NCI-H345 (cell line): Measurements from ENCODE around the gene VEPH1.
"Not testable (repeated sequence)": the region's sequence is repeated elsewhere in the genome, so short reads cannot be mapped to it uniquely, and the experiment has no call there.

Experiments used
- DNase-seq: peaks from one replicate; lab custom pipeline; 2025; lab: John Stamatoyannopoulos, UW

VEPH1 gene

DNA sequence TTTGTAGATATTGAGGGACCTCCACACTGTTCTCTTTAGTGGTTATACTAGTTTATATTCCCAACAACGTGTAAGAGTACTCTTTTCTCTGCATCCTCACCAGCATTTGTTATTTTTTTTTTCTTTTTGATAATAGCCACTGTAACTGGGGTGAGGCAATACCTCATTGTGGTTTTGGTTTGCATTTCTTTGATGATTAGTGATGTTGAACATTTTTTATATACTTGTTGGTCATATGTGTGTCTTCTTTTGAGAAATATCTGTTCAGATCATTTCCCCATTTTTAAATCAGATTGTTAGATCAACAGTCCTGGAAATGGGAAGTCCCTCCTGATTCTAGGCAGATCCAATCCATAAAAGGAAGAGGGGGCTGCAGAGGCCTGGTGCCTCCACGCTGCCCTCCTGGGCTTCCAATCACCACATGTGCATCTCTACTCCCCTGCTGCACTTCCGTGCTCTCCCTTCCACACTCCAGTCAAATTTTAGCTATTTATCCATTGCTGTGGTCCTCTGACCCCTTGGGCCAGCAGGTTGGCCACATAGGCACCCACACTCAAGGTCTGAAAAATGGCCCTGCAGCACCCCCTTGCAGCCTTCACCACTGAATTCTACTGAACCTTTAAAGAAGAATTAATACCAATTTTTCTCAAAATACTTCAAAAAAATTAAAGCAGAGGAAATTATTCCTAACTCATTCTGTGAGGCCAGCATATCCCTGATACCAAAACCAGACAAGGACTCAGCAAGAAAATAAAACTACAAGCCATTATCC is 154.7 kb downstream of the VEPH1 start:
- not testable (repeated sequence) for DNase-seq

DNA sequence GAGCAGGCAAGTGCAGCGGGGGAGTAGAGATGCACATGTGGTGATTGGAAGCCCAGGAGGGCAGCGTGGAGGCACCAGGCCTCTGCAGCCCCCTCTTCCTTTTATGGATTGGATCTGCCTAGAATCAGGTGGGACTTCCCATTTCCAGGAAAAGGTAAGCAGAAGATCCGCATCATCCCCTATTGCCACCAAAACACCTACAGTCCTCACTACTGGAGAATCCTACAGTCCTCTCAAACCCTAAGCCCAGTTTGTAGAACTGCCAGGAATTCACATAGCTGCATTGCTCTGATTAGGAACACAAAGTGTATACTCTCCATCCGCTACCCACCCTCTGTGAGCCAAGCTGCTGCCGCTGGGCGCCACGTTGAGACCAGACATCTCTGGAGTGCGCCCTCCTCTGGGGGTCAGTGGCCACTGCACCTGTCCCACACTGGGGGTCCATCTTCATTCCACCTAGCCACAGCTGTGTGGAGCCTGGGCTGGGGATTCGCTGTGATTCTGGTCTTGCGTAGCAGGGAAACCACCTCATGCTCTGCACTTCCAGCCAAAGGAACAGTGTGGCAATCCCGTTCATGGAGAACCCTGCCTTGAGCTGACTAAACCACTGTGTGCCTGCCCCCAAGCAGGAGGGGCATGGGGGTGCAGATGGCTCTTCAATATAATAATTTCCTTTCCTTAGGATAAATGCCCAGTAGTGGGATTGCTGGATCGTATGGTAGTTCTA is 155.5 kb downstream of the VEPH1 start:
- DNase-seq, result no peak

DNA sequence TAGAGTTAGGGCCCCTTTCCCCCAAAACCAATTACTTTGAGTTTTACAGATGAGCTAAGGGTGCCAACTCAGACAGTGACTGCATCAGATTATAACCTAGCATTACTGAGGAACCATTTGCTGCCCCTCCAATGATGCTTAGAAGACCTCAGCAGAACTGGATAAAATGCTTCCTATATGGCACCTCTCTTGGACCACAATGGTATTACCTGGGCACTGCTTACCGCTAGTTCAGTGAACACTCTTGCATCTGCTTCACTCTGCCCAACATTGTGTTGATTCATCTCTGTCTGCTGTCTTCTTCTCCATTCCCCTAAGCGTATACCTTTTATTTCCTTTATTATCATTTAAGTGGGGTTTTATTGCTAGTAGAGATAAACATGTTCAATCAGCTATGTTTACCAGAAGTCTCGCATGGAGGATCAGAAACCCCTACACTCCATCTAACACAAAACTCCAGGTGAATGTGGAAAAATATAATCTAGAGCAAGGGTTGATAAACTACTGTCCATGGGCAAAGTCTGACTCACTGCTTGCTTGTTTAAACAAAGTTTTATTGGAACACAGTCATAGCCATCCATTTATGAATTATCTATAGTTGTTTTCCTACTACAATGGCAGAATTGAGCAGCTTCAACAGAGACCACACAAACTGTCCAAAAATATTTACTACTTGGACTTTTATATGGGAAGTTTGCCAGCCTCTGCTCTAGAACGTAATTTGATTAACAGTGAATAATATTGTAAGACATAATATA is 166.8 kb downstream of the VEPH1 start:
- no peak for DNase-seq

DNA sequence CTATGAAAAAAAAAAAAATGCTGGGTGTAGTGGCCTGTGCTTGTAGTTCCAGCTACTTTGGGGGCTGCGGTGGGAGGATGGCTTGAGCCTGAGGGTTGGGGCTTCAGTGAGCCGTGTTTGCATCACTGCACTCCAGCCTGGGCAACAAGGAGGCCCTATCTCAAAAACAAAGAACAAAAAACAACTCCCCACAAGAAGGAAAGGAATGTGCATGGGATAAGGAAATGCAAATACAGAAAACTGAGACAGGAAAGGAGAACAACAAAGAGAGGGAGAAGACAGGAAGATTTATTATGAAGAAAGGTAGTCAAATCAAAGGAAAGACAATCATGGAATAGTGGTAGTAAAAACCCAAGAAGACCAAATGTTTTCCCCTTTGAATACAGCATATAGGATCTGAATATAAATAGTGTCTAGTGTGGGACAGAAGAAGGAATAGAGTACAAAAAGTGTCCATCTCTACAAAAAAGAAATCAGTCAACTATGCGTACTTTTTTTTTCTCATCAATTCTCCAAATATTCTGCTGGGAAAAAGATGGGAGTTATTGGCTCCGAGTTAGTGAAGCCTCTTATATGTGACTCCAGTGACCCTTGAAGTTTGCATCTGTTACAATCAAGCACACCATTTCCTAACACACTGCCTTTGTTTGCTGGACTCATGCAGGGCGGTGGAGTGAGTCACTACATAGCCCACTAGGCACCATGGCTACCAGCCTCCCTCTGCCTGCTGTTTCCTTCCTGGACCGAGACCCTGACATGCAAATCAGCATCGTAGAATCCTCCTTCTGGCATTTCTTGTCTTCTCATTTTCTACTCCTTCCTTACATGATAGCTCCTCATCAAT is 167.8 kb downstream of the VEPH1 start:
- DNase-seq, result peak; percentile 9

DNA sequence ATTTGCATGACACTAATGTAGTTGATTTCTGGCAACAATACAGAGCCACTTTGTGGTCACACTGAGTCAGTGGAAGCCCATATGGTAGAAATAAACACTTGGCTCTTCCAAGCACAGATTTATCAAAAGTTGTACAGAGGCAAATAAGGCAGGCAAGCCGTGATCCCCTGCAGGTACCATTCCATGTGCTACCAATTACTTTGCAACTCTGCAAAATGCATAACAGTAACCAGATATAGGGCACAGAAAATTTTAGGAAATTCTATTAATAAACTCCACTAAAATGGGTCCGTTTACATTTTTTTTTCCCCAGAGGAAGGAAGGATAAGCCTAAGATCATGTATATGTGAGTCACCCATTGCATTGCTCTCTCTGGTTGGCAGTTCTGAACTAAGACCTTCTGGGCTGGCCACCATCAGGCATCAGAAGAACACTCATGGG is 169.6 kb downstream of the VEPH1 start:
- no peak for DNase-seq

DNA sequence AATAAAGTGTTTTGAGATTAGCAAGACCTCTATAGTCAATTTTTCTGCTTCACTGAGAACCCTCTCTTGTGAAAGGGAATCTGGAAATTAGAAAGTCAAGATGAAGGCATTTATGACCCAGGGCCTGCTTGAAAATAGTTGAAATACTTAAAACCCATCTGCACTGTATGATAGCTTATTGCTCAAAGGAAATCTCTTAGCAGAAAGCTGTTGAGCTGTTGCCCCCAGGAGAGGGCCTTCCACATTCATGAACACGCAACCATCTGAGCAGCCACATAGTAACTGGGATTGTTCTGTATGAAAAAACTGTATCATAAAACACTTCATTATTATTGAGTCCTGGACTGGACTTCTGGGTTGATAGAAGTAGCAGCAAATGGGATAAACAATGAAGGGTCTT is 173.0 kb downstream of the VEPH1 start:
- no peak for DNase-seq

DNA sequence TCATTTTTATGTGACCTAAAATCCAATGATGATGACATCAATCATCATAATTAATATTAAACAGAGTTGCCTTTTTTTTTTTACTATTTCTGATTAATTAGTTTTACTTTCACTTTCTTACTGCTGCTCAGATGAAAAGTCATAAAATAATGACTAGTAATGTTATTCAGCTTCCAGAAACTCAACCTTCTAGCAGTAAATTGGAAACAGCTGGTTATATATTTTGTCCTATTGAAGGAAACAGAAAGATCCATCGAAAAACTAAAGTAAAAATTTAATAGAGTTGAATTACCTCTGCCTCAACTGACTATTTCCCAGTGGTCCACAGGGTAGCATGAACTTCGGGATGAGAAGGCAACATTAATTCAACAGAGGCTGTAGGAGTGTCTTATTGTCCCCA is 173.7 kb downstream of the VEPH1 start:
- no peak for DNase-seq

DNA sequence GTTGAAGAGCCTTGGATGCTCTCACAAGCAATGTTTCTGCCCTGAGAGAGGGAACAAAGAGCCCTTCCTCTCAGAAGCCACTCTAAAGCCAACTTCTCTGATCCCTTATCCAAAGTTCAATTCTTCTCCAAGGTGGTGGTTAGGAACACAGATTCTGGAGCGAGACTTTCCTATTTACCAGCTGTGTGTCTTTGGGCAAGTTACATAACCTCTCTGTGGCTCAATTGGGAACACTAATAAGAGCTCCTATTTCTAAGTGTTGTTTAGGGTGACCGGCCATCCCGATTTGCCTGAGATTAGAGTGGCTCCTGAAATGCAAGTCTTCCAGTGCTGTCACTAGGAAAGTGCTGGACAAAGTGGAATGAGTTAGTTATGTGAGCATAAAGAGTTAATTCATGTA is 175.4 kb downstream of the VEPH1 start:
- DNase-seq, result no peak

DNA sequence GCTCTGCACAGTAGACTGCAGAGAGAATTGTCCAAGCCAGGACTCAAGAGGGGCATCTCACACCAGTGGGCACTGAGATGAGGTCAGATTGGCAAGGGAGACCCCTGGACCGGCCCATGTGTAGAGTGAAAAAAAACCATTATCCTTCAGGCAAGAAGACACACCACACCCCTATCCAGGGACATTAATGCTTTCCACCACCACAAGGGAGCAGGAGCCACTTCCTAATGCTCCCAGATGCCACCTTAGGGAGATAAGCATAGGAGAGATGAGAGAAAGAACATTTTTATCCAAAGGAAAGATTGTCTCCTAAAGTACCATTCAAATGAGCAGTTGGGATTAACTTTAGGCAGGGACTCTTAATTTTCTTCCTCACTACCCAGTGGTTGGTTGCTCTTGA is 176.2 kb downstream of the VEPH1 start:
- no peak for DNase-seq

DNA sequence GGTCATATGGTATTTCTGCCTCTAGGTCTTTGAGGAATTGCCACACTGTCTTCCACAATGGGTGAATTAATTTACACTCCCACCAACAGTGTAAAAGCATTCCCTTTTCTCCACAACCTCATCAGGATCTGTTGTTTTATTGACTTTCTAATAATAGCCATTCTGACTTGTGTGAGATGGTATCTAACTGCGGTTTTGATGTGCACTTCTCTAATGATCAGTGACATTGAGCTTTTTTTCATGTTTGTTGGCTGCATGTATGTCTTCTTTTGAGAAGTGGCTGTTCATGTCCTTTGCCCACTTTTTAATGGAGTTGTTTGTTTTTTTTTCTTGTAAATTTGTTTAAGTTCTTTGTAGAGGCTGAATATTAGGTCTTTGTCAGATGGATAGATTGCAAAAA is 178.3 kb downstream of the VEPH1 start:
- DNase-seq, result not testable (repeated sequence)

DNA sequence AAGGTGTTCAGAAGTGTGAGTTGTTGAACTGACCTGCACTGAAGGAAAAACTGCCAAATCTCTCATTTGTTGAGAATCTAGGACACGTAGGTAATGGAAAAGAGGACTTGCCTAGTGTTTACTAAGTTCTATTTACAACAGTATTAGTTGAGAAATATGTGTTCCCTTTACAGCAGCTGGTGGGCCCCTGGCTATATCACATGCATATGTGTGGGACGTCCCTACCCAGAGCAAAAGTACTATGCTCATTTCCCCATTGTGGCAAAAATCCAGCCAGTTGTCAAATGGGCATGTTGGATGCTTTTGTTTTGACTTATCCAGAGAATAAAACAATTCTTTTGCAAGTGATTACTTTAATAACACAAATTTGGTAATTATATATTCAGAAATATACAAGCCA is 179.9 kb downstream of the VEPH1 start:
- no peak for DNase-seq

DNA sequence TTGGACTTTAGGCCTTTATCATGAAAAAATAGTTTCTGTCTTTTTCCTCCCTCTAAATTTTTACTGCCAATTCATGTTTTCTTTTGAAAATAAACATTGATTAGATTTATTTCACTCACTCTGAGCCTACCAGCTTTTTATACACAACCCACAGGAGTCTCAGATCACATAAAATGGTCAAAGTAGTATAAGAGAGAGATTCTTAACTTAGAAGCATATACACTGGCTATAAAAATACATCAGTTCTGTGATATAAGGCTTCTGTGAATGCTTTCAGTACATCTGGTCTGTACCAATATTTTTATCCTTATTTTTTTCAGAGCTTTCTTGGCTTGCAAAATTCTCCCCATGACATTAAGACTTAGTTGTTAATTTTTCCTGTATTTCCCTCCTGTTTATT is 183.5 kb downstream of the VEPH1 start:
- no peak for DNase-seq

DNA sequence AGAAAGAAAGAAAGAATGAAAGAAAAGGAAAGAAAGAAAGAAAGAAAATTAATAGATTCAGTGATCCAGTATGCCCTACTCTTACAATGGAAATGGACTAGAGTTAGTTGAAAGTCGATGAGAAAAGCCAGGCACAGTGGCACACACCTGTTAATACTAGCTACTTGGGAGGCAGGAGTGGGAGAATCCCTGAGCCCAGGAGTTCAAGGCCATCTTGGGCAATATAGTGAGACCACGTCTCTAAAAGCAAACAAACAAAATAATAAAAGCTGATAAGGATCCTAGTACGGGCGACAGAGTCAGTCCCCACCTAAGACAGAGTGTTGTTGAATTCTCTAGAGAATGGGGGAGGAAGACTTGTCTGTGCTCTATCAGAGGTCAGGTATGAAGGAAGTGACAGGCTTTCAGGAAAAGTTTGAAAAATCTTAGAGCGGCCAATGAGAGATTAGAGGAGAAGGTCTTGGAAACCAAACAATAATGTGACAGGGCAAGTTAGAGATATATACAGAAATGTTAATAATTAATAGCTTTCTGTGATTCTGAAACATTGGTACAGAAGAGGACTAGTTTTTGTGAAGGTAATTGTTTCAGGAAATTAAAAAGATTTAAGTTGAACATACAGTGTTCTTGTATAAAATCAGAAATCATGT is 184.5 kb downstream of the VEPH1 start:
- DNase-seq, result no peak

DNA sequence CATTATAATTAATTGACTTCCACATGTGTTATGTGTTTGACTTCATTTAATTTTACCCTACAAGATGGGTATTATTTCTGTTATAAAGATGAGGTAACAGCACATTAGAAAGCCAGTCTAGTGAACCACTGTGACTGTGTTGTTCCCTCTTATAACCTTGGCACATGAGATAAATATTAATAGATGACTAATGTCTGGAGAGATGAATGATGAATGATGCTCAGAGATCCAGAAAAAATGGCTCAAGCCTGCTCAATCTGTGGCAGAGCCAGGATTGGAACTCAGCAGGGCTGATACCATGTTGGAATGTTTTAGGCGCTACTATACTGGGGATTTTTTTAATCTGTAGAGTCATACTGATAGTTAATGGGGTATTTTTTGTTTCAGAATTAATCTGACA is 185.3 kb downstream of the VEPH1 start:
- DNase-seq, result no peak

DNA sequence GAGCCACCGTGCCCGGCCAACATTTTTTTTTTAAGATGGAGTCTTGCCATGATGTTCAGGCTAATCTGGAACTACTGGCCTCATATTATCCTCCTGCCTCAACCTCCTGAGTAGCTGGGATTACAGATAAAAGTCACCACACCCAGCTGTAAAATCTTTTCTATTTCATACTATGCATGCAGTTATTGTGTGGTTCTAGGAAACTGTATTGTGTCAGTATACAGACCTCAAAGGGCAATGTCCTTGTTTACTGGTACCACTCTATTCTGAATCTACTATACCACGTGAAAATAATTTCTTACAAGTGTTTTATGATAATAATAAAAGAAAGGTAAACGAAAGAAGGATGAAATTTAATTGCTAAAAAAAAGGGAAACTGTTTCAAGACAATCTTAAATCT is 190.0 kb downstream of the VEPH1 start:
- DNase-seq, result no peak

DNA sequence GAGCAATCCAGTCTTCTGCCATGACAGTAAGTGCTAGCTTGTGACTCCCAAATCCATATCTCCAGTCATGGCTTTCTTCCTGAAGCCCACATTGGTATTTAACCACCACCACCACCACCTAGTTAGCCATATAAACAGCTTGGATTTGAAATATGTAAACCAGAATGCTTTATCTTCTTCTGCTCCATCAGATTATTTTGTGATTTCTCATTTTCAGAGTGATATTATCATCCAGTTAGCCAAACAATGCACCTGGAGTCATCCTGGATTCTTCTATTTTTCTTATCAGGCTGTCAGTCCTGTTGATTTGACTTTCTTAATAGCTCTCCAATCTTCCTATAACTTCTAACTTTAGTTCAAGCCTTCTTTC is 190.9 kb downstream of the VEPH1 start:
- no peak for DNase-seq

DNA sequence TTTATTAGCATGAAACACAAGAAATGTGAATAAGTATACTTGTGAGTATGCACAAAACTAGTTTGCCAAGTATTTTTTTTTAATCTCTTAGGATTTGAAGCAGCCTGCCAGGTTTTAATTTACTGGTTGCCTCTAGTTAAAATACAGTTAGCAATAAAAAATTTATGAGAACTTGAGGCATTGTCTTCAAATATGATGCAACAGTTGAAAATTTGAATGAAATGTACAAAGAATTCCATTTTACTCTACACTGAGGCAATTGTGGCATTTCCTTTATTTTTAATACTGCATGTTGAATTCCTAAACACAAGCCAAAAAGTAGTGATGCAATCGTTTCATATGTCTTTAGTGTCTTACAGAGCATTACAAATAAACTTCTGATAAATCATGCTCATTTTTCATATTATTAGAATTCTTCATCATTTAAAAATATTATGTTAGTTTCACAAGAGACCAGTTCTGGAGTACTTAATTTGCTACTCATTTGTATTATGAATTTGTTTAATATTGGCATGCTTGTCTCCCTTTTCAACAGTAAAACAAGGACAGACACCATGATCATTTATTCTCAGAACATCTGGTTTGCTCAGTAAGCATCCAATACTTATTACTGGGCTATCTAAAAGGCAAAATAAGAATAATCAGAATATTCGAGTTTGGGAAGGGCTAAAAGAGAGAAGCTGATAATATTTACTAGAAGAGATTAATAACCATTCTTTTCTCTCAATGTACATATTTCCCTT is 191.4 kb downstream of the VEPH1 start:
- no peak for DNase-seq

DNA sequence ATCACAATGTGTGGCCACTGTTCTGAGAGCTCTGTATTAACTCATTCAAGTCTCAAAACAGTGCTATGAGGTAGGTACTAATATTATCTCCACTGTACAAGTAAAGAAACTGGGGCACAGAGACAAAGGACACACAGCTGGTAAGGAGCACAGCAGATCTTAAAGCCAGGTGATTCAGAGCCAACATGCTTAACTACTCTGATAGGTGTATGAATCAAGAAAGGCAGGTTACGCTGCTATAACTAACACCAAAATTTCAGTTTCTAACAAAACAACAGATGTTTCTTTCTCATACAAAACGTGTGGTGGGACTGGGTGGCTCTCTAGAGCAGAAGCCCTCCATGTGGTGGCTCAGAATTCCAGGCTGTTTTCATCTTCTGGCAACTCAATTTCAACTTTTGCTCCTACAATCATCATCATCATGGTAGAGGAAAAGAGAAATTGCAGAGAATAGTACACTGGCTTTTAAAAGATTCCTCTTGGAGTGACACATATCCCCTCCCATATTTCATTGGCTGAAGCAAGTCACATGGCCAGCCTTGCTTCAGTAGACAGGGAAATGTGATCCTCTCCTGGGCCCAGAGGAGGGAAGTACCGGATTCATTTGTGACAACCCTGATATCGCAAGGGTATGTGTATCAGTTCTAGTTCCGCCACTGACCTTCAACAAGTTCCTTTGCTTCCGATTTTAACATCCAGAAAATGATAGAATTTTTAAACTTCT is 192.7 kb downstream of the VEPH1 start:
- DNase-seq, result no peak

DNA sequence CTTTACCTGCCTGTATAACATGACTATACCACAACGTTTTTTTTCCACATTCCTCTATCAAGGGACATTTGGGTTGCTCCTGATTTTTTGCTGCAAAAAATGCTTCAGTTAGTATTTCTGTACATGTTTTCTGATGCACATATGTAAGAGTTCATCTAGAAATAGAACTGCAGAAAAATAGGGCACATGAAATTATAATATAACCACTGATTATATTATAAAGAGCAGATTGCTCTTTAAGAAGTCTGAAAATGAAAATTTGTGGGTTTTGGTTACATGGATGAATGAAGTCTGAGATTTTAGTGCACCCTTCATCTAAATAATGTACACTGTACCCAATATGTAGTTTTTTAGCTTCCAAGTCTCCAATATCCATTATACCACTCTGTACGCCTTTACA is 196.7 kb downstream of the VEPH1 start:
- no peak for DNase-seq

DNA sequence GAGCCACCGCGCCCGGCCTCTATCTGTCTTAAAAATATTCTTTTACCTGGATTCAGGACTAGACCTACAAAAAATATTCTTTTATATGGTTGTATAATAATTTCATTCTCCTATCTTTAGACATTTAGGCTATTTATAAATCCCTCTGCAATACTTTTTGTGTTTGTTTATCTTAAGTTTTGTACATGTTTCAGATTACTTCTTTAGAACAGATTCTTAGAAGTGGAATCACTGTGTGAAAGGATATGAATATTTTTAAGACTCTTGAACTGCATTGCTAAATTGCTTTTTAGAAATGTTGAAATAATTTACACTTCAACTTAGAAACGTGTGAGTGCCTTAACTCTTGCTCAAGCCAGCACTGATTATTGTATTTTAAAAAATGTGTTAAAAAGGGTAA is 197.8 kb downstream of the VEPH1 start:
- no peak for DNase-seq
